Measurements from ENCODE around the gene C6orf47.
A peak's percentile ranks its signal among the peaks of the same experiment; 100 is the strongest.

The C6orf47 gene

GRCh38 chr6:31622684-31623091 lies 37.9 kb downstream of the C6orf47 start:
- CTCF ChIA-PET = interaction anchor here (0.6 to 0.8 kb wide), 2 partner anchors 42 to 1309 kb away, joined by 3 to 4 read pairs; no protein-coding TSS in a partner anchor
- H3K27ac ChIP-seq = peak overlapping the region; percentile 56
- peak; percentile 34 for DNase-seq (ENCODE audit: low spot score)
- TF ChIP-seq, protein P1, sequence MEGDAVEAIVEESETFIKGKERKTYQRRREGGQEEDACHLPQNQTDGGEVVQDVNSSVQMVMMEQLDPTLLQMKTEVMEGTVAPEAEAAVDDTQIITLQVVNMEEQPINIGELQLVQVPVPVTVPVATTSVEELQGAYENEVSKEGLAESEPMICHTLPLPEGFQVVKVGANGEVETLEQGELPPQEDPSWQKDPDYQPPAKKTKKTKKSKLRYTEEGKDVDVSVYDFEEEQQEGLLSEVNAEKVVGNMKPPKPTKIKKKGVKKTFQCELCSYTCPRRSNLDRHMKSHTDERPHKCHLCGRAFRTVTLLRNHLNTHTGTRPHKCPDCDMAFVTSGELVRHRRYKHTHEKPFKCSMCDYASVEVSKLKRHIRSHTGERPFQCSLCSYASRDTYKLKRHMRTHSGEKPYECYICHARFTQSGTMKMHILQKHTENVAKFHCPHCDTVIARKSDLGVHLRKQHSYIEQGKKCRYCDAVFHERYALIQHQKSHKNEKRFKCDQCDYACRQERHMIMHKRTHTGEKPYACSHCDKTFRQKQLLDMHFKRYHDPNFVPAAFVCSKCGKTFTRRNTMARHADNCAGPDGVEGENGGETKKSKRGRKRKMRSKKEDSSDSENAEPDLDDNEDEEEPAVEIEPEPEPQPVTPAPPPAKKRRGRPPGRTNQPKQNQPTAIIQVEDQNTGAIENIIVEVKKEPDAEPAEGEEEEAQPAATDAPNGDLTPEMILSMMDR (conservative IDR thresholded peaks at IDR 0.05; ENCODE audit: low read depth) = no peak
- POLR2A ChIA-PET (ENCODE audit: low non-redundant PET) = interaction anchor here (1.1 to 1.4 kb wide), 2 partner anchors 29 to 30 kb away, joined by 3 to 4 read pairs; partner anchors contain the start of gene BAG6

DNA sequence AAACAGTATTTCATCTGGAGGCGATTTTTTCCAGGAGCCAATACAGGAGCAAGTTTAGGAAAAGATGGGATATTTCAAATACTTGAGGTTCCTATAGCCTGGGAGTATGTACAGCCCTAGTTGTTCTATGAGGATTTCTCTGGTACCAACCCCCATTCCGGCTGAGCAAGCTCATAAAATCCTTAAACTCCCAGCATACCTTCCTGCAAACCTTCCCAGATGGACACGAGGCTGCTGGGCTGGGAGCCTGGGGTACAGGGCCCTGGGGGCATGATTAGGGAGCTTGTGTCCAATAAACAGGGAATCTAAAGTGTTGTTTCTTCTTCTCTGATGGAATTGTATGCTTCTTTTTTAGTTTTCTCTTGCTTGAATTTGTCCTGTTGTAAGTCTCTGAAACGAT lies 38.6 kb downstream of the C6orf47 start:
- POLR2A ChIA-PET (ENCODE audit: low non-redundant PET) = interaction anchor here (1.1 kb wide), 1 partner anchor 29 kb away, joined by 3 read pairs; no protein-coding TSS in a partner anchor
- CTCF ChIA-PET = no interaction called here
- H3K27ac ChIP-seq = peak overlapping the region; percentile 56
- peak; percentile 23 for DNase-seq (ENCODE audit: low spot score)
- TF ChIP-seq, protein P1 (conservative IDR thresholded peaks at IDR 0.05; ENCODE audit: low read depth) = no peak

DNA sequence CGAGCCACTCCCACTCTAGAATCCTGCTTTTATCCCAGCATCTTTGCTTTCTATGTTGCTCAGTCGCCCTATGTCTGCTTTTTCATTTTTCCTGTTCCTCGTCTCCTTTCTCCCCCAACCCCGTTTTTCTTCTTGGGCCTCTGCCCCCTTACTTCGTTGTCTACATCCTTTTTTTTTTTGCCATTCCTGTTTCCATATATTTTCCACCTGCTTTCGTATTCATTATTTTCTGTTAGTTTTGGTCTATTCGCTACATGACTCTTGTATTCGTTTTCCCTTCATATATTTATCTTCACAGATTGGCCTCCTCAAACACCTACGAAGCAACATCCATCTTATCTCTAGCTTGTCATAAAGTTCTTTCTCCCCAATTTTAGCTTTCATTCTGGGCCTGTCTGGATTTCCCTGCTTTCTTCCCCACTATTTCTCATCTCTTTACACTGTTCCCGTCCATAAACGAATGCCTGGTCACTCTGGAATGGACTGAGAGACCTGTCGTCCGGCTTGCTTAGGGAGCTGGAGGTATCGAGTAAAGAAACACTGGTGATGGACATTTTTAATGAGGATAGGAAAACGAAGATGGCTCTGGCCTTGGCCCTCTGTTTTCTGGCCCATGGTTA lies 39.1 kb downstream of the C6orf47 start:
- TF ChIP-seq, protein P1 (conservative IDR thresholded peaks at IDR 0.05; ENCODE audit: low read depth) = no peak
- H3K27ac ChIP-seq = peak overlapping the region; percentile 99
- ChIA-PET CTCF (no interaction called here), POLR2A (ENCODE audit: low non-redundant PET) (no interaction called here)
- DNase-seq (ENCODE audit: low spot score) = no peak

GRCh38 chr6:31620586-31621319 lies 39.8 kb downstream of the C6orf47 start, which contains the start of gene PRRC2A:
TSS of gene PRRC2A (plus strand) at chr6:31620715. CDS start at chr6:31622790, 2,075 bp downstream.
- peak within 1 kb of the TSS; percentile 99 for H3K27ac ChIP-seq
- peak; percentile 73 for DNase-seq (ENCODE audit: low spot score)
- TF ChIP-seq, protein P1 (conservative IDR thresholded peaks at IDR 0.05; ENCODE audit: low read depth) = no peak
- ChIA-PET CTCF (interaction anchor here (0.9 kb wide), 1 partner anchor 22 kb away, joined by 3 read pairs; no protein-coding TSS in a partner anchor), POLR2A (ENCODE audit: low non-redundant PET) (no interaction called here)

GRCh38 chr6:31619805-31620585 lies 40.6 kb downstream of the C6orf47 start:
- H3K27ac ChIP-seq = peak overlapping the region; percentile 99
- POLR2A ChIA-PET (ENCODE audit: low non-redundant PET) = no interaction called here
- CTCF ChIA-PET = interaction anchor here (0.7 to 0.9 kb wide), 2 partner anchors 21 to 187 kb away, joined by 3 to 4 read pairs; partner anchors contain the start of gene LSM2
- peak; percentile 99 for DNase-seq (ENCODE audit: low spot score)
- TF ChIP-seq, protein P1 (conservative IDR thresholded peaks at IDR 0.05; ENCODE audit: low read depth) = no peak

GRCh38 chr6:31617010-31617409 lies 43.6 kb downstream of the C6orf47 start:
- CTCF ChIA-PET = interaction anchor here (0.6 kb wide), 1 partner anchor 1316 kb away, joined by 5 read pairs; no protein-coding TSS in a partner anchor
- POLR2A ChIA-PET (ENCODE audit: low non-redundant PET) = no interaction called here
- TF ChIP-seq, protein P1 (conservative IDR thresholded peaks at IDR 0.05; ENCODE audit: low read depth) = no peak
- no peak for DNase-seq (ENCODE audit: low spot score)
- no peak overlapping the region for H3K27ac ChIP-seq
